ENCODE results near the gene ANKRA2. TPM values are rescaled to one million over a fixed set of nuclear protein-coding genes. Genes with fewer than 3 reads are reported as not detected.
"Not testable (repeated sequence)": the region's sequence is repeated elsewhere in the genome, so short reads cannot be mapped to it uniquely, and the experiment has no call there.

Gene ANKRA2
- total RNA-seq, 4 donors from 2014 or later = 17.6 to 50.9 (median 22.2) TPM

DNA sequence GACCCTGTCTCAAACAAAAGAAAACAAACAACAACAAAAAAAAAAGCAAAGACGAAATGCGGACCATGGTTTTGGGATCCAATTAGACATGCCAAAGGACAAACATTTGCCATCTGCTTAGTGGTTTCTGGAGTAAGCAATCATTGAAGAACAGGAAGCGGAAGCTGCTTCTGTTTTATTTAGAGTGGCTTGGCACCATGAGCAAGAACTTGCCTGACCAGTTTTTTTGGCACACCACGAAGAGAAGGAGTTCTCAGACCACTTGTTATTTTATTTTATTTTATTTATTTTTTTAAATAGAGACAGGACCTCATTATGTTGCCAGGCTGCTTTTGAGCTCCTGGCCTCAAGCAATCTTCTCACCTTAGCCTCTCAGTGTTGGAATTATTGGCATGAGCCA, 50.2 kb downstream of the ANKRA2 start:
- 36 to 43% methylated on average over 4 of the region's 4 CpGs for WGBS, 2 donors (ENCODE audit: low coverage in 1 of 2)
- H3K27ac ChIP-seq = peak overlapping the region; percentile 46 to 83 (median 70)
- TF ChIP-seq, protein P1, sequence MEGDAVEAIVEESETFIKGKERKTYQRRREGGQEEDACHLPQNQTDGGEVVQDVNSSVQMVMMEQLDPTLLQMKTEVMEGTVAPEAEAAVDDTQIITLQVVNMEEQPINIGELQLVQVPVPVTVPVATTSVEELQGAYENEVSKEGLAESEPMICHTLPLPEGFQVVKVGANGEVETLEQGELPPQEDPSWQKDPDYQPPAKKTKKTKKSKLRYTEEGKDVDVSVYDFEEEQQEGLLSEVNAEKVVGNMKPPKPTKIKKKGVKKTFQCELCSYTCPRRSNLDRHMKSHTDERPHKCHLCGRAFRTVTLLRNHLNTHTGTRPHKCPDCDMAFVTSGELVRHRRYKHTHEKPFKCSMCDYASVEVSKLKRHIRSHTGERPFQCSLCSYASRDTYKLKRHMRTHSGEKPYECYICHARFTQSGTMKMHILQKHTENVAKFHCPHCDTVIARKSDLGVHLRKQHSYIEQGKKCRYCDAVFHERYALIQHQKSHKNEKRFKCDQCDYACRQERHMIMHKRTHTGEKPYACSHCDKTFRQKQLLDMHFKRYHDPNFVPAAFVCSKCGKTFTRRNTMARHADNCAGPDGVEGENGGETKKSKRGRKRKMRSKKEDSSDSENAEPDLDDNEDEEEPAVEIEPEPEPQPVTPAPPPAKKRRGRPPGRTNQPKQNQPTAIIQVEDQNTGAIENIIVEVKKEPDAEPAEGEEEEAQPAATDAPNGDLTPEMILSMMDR (IDR thresholded peaks at IDR 0.05) = no peak
- peak in 1 of 3 donors; percentile 18 for TF ChIP-seq POLR2AphosphoS5 (IDR thresholded peaks at IDR 0.05)

DNA sequence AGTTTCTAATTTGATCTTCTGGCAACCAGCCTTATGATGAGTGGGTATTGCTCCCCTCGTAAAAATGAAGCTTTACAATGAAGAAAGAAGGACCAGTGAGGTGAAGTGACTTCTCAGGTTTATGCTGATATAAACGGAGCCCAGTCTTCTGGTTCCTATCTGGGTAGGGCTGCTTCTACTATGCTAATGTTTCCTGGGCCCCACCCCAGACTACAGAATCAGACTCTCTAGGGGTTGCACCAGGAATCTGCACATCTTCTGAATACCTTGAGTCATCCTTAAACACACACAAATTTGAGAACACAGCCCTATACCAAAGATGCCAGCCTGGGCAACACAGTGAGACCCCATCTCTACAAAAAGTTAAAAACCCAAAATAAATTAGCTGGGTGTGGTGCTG, 51.0 kb downstream of the ANKRA2 start:
- WGBS, 2 donors (ENCODE audit: low coverage in 1 of 2) = 57 to 60% methylated on average over 1 to 2 of the region's 2 CpGs
- intact Hi-C loops (cut with DNase I; ENCODE audit: low total_unique reads) (no loop called here), in situ Hi-C loops (cut with MboI; ENCODE audit: low pct_ligation_motif_present in 1 of 4, low pct_unique_long_range_greater_than_20kb in 1 of 4, low sequenced_read_pairs in 3 of 4) (no loop called here)
- no peaks in the 10 kb centered on the region for H3K27me3 ChIP-seq
- TF ChIP-seq, protein P1 (IDR thresholded peaks at IDR 0.05) = no peak
- no peak for TF ChIP-seq POLR2AphosphoS5 (IDR thresholded peaks at IDR 0.05)
- TF ChIP-seq POLR2A (IDR thresholded peaks at IDR 0.05) = no peak
- no peak for TF ChIP-seq EP300 (IDR thresholded peaks at IDR 0.05; ENCODE audit: low read depth)
- no peak for DNase-seq
- peak overlapping the region; percentile 53 to 83 (median 70) for H3K27ac ChIP-seq
- H3K36me3 ChIP-seq = no peaks in the 10 kb centered on the region
- H3K9me3 ChIP-seq = no peaks in the 10 kb centered on the region
- H3K4me1 ChIP-seq = peaks cover 0 to 27% (median 16%) of the 10 kb centered on the region in 4 donors
- H3K4me3 ChIP-seq = no peak overlapping the region

More for the DNA sequence above, 50.2 kb downstream of the ANKRA2 start:
- Histone ChIP-seq H3K36me3 (no peaks in the 10 kb centered on the region), H3K9me3 (no peaks in the 10 kb centered on the region), H3K27me3 (no peaks in the 10 kb centered on the region), H3K4me1 (peaks cover 0 to 27% (median 16%) of the 10 kb centered on the region in 4 donors), H3K4me3 (no peak overlapping the region)
- DNase-seq = peak; percentile 60
- in situ Hi-C loops (cut with MboI; ENCODE audit: low pct_ligation_motif_present in 1 of 4, low pct_unique_long_range_greater_than_20kb in 1 of 4, low sequenced_read_pairs in 3 of 4) (no loop called here), intact Hi-C loops (cut with DNase I; ENCODE audit: low total_unique reads) (no loop called here)

- Histone ChIP-seq H3K27me3 (no peaks in the 10 kb centered on the region), H3K9me3 (no peaks in the 10 kb centered on the region), H3K4me1 (peaks cover 0 to 27% (median 15%) of the 10 kb centered on the region in 4 donors), H3K4me3 (no peak overlapping the region), H3K36me3 (no peaks in the 10 kb centered on the region), H3K27ac (peak overlapping the region; percentile 53 to 83 (median 70))
- TF ChIP-seq POLR2A (IDR thresholded peaks at IDR 0.05) (peak; percentile 51), POLR2AphosphoS5 (IDR thresholded peaks at IDR 0.05) (peak in 2 of 3 donors; percentile 55 to 66), EP300 (IDR thresholded peaks at IDR 0.05; ENCODE audit: low read depth) (no peak)
- TF ChIP-seq, protein P1 (IDR thresholded peaks at IDR 0.05) = no peak
- in situ Hi-C loops (cut with MboI; ENCODE audit: low pct_ligation_motif_present in 1 of 4, low pct_unique_long_range_greater_than_20kb in 1 of 4, low sequenced_read_pairs in 3 of 4) = no loop called here
- WGBS, 2 donors (ENCODE audit: low coverage in 1 of 2) = 0 to 47% methylated on average over 1 to 3 of the region's 3 CpGs
- intact Hi-C loops (cut with DNase I; ENCODE audit: low total_unique reads) = no loop called here
- peak; percentile 44 for DNase-seq
Measured at GRCh38 chr5:73513996-73514395, 51.4 kb downstream of the ANKRA2 start.

DNA sequence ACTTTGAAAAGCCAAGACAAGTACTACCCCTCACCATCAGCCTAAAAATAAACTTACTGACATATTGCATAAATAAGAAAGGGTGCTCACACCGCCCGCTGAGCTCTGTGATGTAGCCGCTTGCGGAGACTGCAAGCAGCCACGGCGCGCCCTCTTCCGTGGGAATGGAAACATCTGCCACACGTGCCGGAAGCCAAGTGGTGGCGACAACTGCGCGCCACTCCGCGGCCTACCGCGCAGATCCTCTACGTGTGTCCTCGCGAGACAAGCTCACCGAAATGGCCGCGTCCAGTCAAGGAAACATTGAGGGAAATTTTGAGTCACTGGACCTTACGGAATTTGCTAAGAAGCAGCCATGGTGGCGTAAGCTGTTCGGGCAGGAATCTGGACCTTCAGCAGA, 56.9 kb downstream of the ANKRA2 start:
- H3K4me3 ChIP-seq; in situ Hi-C loops (cut with MboI; ENCODE audit: low pct_ligation_motif_present in 1 of 4, low pct_unique_long_range_greater_than_20kb in 1 of 4, low sequenced_read_pairs in 3 of 4); H3K27ac ChIP-seq; DNase-seq; H3K9me3 ChIP-seq; H3K4me1 ChIP-seq; intact Hi-C loops (cut with DNase I; ENCODE audit: low total_unique reads); H3K27me3 ChIP-seq: not testable (repeated sequence)
- WGBS, 2 donors (ENCODE audit: low coverage in 1 of 2) = 96 to 100% methylated on average over 1 to 26 of the region's 26 CpGs
- H3K36me3 ChIP-seq = peaks cover 0 to 23% (median 12%) of the 10 kb centered on the region in 4 donors

DNA sequence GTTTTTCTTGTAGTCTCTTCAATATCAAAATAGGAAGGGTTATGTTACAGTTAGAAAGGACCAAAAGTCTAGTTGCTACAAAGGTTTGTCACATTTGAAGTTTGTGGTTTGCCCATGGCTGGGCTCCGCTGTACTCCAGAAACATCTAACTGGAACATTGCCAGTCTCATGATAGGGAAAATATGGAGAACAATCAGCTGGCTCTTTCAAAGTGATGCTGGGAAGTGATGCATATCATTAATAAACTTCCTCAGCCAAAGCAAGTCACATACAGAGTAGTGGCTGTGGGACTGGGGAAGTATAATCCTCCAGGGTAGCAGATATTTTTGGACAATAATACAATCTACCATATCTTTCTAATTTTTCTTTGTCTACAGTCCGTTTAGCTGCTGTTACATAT, 58.4 kb downstream of the ANKRA2 start:
- Histone ChIP-seq H3K27me3 (no peaks in the 10 kb centered on the region), H3K27ac (no peak overlapping the region), H3K9me3 (no peaks in the 10 kb centered on the region), H3K4me3 (no peak overlapping the region), H3K36me3 (peaks cover 0 to 37% (median 19%) of the 10 kb centered on the region in 4 donors), H3K4me1 (peaks cover 0 to 4% (median 1%) of the 10 kb centered on the region in 4 donors)
- in situ Hi-C loops (cut with MboI; ENCODE audit: low pct_ligation_motif_present in 1 of 4, low pct_unique_long_range_greater_than_20kb in 1 of 4, low sequenced_read_pairs in 3 of 4) (no loop called here), intact Hi-C loops (cut with DNase I; ENCODE audit: low total_unique reads) (no loop called here)
- 66 to 69% methylated on average over 2 of the region's 2 CpGs for WGBS, 2 donors (ENCODE audit: low coverage in 1 of 2)
- TF ChIP-seq EP300 (IDR thresholded peaks at IDR 0.05; ENCODE audit: low read depth) (no peak), POLR2A (IDR thresholded peaks at IDR 0.05) (no peak), POLR2AphosphoS5 (IDR thresholded peaks at IDR 0.05) (no peak)
- TF ChIP-seq, protein P1 (IDR thresholded peaks at IDR 0.05) = no peak
- no peak for DNase-seq
